SKM-1 (cell line): ENCODE measurements around the gene CTRB1.

Experiments used
- DNase-seq: peaks from one replicate; lab custom pipeline; 2025; ENCODE audit not compliant: unreplicated experiment; lab: John Stamatoyannopoulos, UW

Gene CTRB1

DNA sequence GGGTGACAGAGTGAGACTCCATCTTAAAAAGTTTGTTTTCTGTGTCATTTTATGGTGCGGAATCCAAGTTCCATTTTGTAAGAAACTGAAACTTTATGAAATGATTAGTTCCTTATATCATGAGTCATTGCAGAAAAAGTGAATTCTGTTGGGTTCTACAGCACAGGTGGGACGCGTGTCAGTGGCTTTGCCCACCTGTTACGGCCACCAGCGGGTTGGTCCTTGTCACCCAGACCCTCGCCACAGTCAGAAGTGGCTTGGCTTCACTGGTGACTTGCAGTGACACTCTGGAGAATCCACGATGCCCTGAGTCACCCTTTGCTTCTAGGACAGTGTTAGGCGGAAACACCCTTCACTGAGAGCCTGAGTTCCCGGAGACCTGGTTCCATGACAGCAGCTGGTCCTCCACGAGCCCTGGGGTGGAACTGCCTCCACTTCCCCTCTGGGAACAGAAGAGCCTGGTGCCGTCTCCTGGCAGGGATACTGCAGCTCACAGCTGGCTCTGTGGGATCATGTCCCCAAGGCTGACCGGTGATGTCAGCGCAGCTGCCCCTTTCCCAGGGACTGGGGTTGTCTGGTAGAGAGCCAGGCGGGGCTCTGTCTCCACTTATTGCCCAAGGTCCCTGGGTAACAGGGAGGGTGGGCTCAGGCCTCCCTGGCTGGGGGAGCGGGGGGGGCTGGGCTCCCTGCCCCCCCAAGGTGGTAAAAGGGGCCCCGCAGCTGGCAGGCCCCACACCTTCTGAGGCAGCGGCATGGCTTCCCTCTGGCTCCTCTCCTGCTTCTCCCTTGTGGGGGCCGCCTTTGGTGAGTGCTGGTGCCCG, at the start of gene CTRB1:
Gene CTRB1 (plus strand): TSS at position 733 of the 821 bp plus-strand sequence. CDS start 20 bp downstream, at position 753.
- no peak for DNase-seq

DNA sequence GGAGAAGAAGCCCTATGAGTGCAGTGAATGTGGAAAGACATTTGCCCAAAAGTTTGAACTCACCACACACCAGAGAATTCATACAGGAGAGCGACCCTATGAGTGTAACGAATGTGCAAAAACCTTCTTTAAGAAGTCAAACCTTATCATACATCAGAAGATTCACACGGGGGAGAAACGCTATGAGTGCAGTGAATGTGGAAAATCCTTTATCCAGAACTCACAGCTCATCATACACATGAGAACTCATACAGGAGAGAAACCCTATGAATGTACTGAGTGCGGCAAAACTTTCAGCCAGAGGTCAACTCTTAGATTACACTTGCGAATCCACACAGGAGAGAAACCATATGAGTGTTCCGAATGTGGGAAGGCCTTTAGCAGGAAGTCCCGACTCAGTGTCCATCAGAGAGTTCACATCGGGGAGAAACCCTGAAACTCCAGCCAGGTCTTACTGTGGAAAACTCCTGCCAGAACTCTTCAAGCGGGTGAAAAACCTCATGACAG, 48.8 kb upstream of the CTRB1 start:
- no peak for DNase-seq

DNA sequence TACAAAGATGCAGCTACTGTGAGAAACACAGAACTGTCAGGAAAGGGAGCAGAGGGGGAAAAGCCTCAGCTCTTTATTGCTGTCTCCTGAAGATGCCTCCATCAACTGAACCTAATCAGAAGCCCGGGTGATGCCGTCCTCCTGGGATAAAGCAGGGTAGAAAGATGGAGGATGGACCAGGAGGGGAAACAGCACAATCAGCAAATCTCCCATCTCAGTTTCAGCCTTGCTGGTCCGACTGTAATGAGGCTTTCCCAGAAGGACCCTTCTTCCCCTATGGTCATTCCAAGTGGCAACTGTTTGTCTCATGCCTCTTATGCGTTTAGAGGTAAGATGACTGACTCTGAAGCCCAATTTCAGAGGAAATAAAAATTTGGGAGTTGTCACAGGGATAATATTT, 46.2 kb upstream of the CTRB1 start:
- no peak for DNase-seq

DNA sequence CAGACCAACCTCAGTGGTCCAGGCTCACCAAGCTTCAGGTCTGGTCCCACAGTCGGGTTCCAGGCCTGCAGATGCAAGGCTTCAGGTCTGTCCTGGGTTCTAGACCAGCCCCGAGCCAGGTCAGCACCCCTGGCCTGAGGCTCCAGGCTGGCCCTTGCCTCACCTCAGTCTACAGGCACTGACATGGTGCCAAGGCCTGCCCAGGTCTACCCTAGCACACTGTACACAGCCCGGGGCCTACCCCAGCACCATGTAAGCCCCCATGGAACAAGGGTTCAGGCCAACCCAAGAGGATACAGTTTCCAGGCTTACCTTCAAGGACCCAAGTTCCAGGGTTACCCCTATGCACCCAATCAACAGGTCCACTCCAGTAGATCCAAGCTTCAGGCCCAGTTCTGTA, 43.7 kb upstream of the CTRB1 start:
- no peak for DNase-seq

DNA sequence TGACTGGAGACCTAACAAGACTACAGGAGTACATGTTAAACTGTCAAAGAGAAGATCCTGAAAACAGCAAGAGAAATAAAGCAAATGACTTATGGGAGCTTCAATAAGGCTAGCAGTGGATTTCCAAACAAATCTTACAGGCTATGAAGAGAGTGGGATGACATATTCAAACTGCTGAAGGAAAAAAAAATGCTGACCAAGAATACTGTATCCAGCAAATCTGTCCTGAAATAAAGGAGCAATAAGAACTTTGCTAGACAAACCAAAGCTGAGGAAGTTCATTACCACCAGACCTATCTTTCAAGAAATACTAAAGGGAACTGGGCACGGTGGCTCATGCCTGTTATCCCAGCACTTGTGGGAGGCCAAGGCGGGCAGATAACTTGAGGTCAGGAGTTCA, 41.9 kb upstream of the CTRB1 start:
- DNase-seq: no peak

DNA sequence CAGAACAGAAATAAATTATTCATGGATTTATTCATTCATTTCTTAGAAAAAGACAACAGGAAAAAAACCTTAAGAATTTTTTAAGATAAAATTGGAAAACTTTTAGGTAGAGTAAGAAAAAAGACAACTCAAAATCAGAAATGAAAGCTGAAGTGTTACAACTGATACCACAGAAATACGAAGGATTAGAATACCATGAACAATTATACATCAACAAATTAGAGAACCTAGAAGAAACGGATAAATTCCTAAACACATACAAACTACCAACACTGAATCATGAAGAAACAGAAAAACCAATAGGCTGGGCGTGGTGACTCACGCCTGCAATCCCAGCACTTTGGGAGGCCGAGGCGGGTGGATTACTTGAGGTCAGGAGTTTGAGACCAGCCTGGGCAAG, 39.6 kb upstream of the CTRB1 start:
- DNase-seq: no peak

DNA sequence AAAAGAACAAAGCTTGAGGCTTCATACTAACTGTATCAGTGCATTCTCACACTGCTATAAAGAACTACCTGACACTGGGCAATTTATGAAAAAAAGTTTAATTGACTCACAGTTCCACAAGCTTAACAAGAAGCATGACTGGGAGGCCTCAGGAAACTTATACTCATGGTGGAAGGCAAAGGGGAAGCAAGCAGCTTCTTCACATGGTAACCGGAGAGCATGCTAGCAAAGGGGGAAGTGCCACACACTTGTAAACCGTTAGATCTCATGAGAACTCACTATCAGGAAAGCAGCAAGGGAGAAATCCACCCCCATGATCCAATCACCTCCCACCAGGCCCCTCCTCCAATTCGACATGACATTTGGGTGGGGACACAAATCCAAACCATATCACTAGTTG, 37.2 kb upstream of the CTRB1 start:
- no peak for DNase-seq

DNA sequence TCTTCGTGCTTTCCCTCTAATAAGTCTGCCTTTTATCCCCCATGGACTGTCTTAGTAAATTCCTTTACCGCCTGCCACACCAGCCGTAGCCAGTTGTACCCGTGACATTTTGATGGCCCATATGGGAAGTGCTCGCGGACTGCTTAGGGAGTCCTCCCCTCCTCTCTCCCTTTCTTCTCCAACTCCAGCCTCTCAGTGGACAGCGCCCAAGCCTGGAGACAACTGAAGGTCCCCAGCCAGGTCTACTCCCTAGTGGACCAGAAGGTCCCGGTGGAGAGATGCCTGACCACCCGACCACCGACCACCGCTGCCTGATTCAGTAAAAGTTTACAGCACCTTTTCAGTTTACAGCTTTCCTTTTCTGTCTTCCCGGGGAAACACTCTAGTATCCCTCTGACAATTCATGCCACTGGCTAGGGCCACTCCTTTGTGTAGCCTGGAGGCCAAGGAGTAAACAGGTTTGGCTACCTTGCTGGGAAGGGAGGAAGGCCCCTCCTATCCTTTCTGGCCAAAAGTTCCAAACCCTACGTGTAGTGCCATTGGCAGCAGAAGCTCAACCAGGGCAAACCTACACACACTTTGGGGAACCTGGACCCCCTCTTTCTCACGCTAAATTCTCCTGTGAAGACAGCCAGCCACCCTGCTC, 29.8 kb upstream of the CTRB1 start:
- no peak for DNase-seq

DNA sequence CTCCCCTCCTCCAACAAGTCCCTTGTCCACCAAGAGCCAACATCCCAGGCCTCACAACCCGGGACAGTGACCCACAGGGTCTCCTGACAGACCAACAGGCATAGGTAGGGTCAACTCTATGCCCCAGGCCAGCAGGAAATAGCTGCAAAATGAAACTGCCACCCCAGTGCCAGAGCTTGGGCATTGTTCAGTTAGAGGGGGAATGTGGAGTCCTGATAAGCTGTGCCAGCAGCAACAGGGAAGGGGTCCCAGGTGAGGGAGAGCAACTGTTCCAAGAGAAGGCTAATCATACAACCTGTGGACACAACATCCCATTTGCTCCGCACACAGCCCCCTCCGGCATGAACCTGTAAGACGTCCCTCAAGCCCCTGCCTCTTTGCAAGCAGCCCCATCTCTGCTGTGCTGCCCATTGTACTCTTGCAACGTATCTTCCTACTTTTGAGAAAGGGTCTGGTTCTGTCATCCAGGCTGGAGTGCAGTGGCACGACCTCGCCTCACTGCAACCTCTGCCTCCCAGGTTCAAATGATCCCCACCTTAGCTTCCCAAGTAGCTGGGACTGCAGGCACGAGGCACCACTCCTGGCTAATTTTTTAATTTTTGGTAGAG, 29.0 kb upstream of the CTRB1 start:
- DNase-seq: no peak

DNA sequence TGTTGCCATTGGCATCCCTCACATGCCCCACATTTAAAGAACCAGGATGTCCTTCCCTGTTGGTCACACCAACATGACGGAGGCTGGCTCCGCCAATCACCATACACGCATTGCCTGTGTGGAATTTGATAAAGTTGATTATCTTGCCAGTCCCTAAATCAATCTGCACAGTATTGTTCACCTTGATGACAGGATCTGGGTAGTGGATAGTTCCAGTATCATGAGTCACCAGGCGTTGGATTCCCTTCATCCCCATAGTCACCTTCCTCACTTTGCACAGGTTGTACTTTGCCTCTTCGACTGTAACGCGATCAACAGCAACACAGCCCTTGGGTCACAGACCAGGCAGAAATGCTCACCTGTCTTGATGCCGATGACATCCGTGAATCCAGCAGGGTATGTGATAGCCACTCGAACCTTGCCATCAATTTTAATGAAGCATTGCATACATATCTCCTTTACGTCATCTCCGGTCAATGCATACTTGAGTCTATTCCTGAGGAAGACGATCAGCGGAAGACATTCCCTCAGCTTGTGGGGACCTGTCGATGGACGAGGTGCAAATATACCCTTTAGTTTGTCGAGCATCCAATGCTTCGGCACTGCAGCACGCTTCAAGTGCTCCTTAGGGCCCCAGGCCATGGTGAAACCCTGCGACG, 26.1 kb upstream of the CTRB1 start:
- no peak for DNase-seq

DNA sequence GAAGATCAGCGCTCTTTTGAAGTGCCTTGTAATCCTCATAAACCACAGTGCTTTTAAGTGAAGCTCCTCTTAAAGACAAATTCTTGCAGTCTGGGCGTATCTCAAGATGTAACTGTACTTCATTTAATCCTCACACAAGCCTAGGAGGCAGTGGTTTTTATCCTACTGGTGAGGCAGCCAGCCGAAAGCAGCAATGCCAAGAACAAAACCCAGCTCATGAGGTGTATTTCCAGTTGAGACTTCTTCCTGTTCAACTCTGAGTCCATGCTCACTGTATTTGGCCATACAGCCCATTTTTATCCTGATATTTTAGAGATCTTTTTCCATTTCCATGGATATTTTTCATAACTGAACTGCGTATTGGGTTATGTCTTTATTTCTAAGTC, 25.5 kb upstream of the CTRB1 start:
- no peak for DNase-seq

DNA sequence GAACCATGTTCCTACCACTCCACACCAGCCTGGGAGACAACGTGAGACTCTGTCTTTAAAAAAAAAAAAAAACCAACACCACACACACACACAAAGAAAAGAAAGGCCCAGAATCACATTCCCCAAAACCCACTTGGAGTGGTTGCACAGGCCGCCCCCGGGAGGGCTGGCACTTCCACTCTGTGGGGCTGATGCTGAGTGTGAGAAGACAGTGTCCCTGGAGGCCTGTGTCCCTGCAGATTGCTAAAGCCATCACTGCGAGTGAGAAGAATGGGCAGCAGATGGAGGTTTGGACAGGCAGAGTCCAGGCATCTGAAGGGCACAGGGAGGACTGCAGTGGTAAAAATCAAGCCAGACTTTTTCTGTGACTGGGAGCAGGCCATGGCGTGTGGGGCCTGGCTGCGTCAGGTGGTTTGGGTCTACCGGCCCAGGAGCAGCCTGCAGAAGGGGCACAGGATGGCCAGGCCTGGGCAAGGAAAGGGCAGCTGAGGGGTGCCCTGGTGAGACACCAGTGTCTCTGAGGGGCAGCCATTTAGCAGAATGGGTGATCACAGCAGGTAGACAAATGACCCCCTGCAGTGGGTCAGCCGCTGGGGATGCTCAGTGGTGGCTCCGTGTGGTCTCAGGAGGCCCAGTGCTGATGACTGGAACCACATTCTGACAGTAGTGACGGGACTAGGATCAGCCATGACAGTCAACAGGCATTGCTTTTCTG, 24.9 kb upstream of the CTRB1 start:
- no peak for DNase-seq

DNA sequence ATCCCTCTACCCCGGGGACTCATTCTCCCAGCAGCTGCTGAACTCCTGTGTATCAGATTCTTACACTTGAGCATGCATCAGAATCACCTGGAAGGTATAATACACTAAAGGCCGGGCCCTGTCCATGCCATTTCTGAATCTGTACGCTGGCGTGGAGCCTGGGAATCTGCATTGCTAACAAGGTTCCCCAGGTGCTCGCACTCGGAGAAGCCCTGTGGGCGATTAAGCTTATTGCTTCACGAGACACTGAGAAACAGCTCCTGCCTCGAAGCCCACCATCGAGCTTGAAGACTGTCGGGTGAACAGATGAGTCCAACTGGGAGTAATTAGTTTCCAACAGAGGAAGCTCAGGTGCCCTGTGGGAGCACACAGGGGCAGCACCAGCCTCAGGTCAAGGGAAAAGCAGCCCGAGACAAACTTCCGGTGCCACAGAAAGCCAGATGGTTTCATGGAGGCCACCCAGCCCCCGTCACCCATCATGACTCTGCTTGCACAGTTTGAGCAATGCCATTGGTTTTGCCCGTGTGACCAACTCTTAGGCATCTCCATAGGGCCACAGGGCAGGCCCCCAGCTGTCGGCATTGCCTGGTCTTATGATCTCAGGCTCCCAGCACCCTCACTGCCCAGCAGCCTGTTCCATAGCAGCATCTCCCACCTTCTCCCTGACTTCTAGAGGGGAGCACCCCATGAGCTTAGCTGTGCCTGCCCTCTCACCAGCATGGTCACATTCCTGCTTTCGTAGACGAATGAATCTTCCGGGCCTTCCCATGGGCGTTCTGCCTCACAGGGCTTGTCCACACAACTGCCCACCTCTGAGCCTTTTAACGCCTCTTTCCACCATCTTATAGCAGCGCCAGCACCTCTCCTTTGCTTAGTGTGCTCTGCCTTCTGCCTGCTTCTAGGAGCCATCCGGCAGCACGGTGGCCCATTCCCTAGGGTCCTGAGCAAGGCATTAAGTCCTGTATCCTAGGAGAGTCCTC, 22.7 kb upstream of the CTRB1 start:
- no peak for DNase-seq

DNA sequence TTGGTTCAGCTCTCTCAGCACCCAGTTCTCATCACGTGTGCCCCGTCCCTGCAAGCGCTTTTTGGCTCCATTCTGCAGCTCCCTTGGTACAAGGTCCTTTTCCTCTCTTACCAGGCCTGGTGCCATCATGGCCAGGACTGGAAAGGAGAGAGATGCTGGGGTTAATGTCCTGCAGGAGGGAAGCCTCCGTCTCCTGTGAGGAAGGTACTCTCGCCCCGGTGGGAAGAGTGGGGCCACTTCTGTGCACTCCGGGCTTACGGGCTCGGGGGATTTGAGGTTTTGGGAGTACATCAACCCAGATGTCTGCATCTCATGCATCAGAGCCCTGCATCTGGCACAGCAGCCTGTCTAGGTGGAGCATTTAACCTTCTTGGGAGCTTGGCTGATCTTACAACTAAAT, 22.0 kb upstream of the CTRB1 start:
- no peak for DNase-seq

DNA sequence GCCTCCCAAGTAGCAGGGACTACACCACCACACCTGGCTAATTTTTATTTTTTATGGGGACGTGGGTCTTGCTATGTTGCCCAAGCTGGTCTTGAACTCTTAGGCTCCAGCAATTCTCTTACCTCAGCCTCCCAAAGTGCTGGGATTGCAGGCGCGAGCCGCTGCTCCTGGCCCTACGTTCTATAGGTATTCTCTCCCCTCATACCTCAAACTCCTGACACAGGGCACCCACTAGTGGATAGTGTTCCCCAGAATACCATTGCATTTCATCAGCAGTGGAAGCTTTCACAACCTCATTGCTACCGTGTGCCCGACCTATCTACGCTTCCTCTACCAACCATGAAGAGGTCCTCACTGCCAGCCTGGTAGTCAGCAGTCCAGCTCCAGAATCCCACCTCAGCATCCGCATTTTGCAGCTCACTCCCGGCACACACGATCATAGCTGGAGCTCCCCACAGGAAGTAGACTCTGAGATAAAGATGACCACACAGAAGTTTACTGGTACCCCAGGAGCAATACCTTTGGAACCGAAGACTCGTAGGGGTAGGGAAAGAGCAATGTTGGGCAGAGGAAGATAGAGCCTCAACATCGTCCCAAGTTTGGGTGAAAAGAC, 21.2 kb upstream of the CTRB1 start:
- no peak for DNase-seq

DNA sequence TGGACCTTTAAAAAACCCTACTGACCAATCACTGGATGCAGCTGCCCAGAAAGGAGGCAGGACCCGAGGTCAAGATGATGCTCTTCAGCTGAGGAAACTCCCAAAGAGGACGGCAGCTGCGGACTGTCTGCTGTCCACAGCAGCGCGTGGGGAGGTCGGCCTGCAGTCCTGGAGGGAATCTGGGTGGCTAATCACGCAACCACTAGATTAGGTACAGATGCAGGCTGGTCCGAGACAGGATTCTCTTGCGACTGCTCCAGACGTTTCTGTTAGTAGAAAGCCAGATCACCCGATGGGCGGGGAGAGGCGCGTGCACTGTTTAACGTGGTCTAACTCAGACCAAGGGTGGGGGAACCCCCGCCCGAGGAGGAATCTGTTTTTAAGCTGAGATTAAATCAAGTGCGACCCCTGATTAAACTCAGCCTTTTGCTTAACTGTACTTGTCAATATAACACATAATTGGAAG, 20.6 kb upstream of the CTRB1 start:
- DNase-seq: no peak

DNA sequence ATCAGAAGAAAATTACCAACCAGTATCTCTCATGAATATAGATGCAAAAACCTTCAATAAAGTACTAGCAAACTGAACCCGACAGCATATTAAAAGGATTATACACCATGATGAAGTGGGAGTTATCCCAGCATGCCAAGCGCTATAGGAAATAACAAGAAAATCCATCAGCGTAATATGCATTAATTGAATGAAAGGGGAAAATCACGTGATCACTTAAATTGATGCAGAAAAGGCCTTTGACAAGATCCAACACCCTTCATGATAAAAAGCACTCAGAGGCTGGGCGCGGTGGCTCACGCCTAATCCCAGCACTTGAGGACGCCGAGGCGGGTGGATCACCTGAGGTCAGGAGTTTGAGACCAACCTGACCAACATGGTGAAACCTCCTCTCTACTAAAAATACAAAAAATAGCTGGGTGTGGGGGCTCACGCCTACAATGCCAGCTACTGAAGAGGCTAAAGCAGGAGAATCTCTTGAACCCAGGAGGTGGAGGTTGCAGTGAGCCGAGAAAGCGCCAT, 16.7 kb upstream of the CTRB1 start:
- DNase-seq: no peak

DNA sequence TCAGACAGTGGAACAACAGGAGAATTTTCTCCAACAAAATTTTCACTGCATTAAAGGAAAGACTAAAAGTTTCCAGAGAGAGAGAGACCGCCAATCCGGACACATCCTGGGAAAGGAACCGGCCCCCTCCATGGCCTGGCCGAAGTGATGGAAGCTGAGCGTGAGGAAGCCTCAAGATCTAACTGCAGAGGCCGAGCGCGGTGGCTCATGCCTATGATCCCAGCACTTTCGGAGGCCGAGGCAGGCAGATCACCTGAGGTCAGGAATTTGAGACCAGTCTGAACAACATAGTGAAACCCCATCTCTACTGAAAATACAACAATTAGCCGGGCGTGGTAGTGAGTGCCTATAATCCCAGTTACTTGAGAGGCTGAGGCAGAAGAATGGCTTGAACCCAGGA, 15.7 kb upstream of the CTRB1 start:
- no peak for DNase-seq
